GM19328 (cell line): ENCODE data around the gene CD82.
A peak's percentile ranks its signal among the peaks of the same experiment; 100 is the strongest.

Source experiments
- ATAC-seq: cut with Tn5 transposase; IDR thresholded peaks from one replicate; pipeline ENCODE4 v1.9.1; 2021; ENCODE audit warnings: mild to moderate bottlenecking, moderate library complexity; ENCODE audit not compliant: unreplicated experiment

CD82 gene

GRCh38 chr11:44597358-44598012 is 32.0 kb downstream of the CD82 start:
- ATAC-seq: no peak

- ATAC-seq: no peak
These were observed 33.4 kb downstream of the CD82 start for GRCh38 chr11:44598831-44599230.

GRCh38 chr11:44600261-44600660 is 34.8 kb downstream of the CD82 start:
- no peak for ATAC-seq

- ATAC-seq: peak; percentile 33
These were observed 35.4 kb downstream of the CD82 start for GRCh38 chr11:44600839-44601383.

- ATAC-seq: peak; percentile 30
These were observed 36.3 kb downstream of the CD82 start for GRCh38 chr11:44601471-44602370.

GRCh38 chr11:44602891-44603310 is 37.4 kb downstream of the CD82 start:
- ATAC-seq: no peak

- no peak for ATAC-seq
These were observed 38.7 kb downstream of the CD82 start for GRCh38 chr11:44604171-44604581.

- no peak for ATAC-seq
These were observed 39.7 kb downstream of the CD82 start for GRCh38 chr11:44605068-44605708.

GRCh38 chr11:44605965-44606364 is 40.5 kb downstream of the CD82 start:
- no peak for ATAC-seq

GRCh38 chr11:44606472-44606871 is 41.0 kb downstream of the CD82 start:
- no peak for ATAC-seq

- ATAC-seq: no peak
These were observed 42.0 kb downstream of the CD82 start for GRCh38 chr11:44607319-44607962.

- ATAC-seq: no peak
These were observed 42.5 kb downstream of the CD82 start for GRCh38 chr11:44607987-44608386.

GRCh38 chr11:44608651-44608990 is 43.2 kb downstream of the CD82 start:
- ATAC-seq: no peak

- peak; percentile 40 for ATAC-seq
These were observed 43.7 kb downstream of the CD82 start for GRCh38 chr11:44608991-44609782.

- no peak for ATAC-seq
These were observed 44.3 kb downstream of the CD82 start for GRCh38 chr11:44609783-44610155.

GRCh38 chr11:44610186-44610955 is 44.9 kb downstream of the CD82 start:
- ATAC-seq: no peak

- no peak for ATAC-seq
These were observed 45.6 kb downstream of the CD82 start for GRCh38 chr11:44611088-44611487.

- peak; percentile 39 for ATAC-seq
These were observed 46.4 kb downstream of the CD82 start for GRCh38 chr11:44611687-44612434.

GRCh38 chr11:44613153-44613552 is 47.7 kb downstream of the CD82 start:
- no peak for ATAC-seq
